SK-N-MC (cell line): ENCODE data around the gene SH3RF1.

Experiments used
- EZH2 ChIP-seq: fragments of 200-600 bp; sonication (generic); IDR thresholded peaks from one replicate; pipeline ENCODE4 v1.6.1; 2017; ENCODE audit warnings: antibody characterized with exemption
- POLR2AphosphoS5 ChIP-seq: IDR thresholded peaks from 2 replicates; pipeline ENCODE4 v1.6.1; 2012; ENCODE audit warnings: mild to moderate bottlenecking, low read depth, low read length, borderline replicate concordance

- TF ChIP-seq POLR2AphosphoS5 (no peak), EZH2 (no peak)
Measured at GRCh38 chr4:169195032-169195431, 75.7 kb downstream of the SH3RF1 start.
